ENCODE results near the gene IPCEF1. TPM values are rescaled to one million over a fixed set of nuclear protein-coding genes. Genes with fewer than 3 reads are reported as not detected.
A peak's percentile ranks its signal among the peaks of the same experiment; 100 is the strongest.

Gene IPCEF1
- total and polyA plus RNA-seq, 2 of the 8 experiments (the other 6 are each of a cell fraction or from before 2014, with no cell fraction given), result 0.41 to 0.78 TPM

DNA sequence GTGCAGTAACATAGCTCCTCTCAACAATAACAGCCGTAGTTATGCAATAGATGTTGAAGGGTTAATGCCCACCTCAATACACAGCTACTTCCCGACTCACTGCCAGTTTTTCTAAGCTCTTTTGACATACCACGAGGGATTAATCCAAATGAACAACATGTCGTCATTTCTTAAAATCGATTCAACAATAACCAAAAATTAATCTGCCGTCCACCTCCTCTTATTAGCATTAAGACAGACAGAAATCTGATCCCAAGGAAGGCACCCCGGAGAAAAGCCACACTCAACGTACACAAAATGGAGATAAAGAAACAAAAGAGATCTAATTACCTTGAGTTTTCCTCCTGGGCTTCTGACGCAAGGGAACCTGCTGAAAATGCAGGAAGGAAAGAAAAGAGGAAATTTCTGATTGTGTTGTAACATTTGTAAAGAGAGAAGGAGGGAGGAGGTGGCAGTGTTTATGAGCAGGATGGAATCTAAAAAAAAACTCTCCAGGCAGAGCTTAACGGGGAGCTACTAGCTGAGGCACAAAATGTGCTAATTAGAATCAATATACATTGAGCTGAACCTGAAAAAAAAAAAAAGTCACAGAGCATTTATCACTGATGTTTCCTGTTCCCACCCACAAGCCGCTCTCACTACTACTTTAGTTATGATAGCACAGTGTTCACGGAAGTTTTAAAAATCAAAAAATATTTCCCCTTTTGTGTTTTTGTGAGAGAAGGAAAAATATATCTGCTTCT is 109.3 kb downstream of the IPCEF1 start:
- no peak overlapping the region for H3K27ac ChIP-seq (ENCODE audit: low read depth, low read length)
- H2BK20ac ChIP-seq (ENCODE audit: low read length), result no peak overlapping the region
- H3K23me2 ChIP-seq (ENCODE audit: low read depth, low read length), result no peaks in the 10 kb centered on the region; the same call in 1 of the 2 replicates
- H2BK5ac ChIP-seq (ENCODE audit: low read depth, low read length), result no peak overlapping the region
- H3K4me1 ChIP-seq (replicated peaks in 1 of 4; ENCODE audit: control insufficient read depth in 3 of 4, insufficient read depth in 4 of 4, low read length in 3 of 4), result peaks cover 1 to 19% (median 12%) of the 10 kb centered on the region in 4 experiments; a peak in 5 of 7 replicates
- H3K9ac ChIP-seq (replicated peaks in 1 of 4; ENCODE audit: extremely low read depth in 1 of 4, low read depth in 3 of 4, low read length in 3 of 4), result no peak overlapping the region; a peak in 1 of 7 replicates
- WGBS, 2 experiments (ENCODE audit: extremely low coverage in 1 of 2, insufficient coverage in 1 of 2, insufficient read length in 1 of 2, insufficient replicate concordance in 2 of 2, low coverage in 1 of 2, low lambda C conversion rate in 2 of 2, missing lambda C conversion rate in 1 of 2), result 23% methylated on average over 12 of the region's 12 CpGs; no CpG with 5 or more reads in 1 of the 2 experiments
- no peak overlapping the region for H4K8ac ChIP-seq (ENCODE audit: extremely low read depth, insufficient read depth, low read length)
- ChIA-PET CTCF (ENCODE audit: partially characterized antibody) (interaction anchor here (0.6 to 3.6 kb wide), 3 partner anchors 8 to 97 kb away, joined by 3 to 11 read pairs (median 3); no protein-coding TSS in a partner anchor), POLR2A (ENCODE audit: partially characterized antibody) (interaction anchor here (0.6 to 0.8 kb wide), 2 partner anchors 10 to 51 kb away, joined by 3 read pairs; no protein-coding TSS in a partner anchor)
- no peak overlapping the region for H2BK12ac ChIP-seq (ENCODE audit: low read depth, low read length)
- H4K91ac ChIP-seq (replicated peaks; ENCODE audit: insufficient read length, low read length), result no peak overlapping the region
- no peak overlapping the region for H2AK5ac ChIP-seq (ENCODE audit: low read depth, low read length)
- no peak overlapping the region for H3K4ac ChIP-seq (replicated peaks; ENCODE audit: insufficient read length, low read depth, low read length)
- no peaks in the 10 kb centered on the region for H3K27me3 ChIP-seq (replicated peaks in 1 of 4; ENCODE audit: control insufficient read depth in 3 of 4, extremely low read depth in 1 of 4, insufficient read depth in 3 of 4, low read length in 3 of 4)
- peak overlapping the region; percentile 6; the same call in 1 of the 2 replicates for H3K18ac ChIP-seq (ENCODE audit: extremely low read depth, low read length)
- no peaks in the 10 kb centered on the region for H3K79me1 ChIP-seq (ENCODE audit: low read depth, low read length)
- no peak overlapping the region for H3K14ac ChIP-seq (ENCODE audit: insufficient read length)
- no peak overlapping the region for H2BK120ac ChIP-seq (replicated peaks; ENCODE audit: low read depth, low read length)
- H4K20me1 ChIP-seq (replicated peaks in 1 of 2; ENCODE audit: control insufficient read depth in 1 of 2, insufficient read depth in 2 of 2, low read length in 2 of 2), result no peaks in the 10 kb centered on the region
- peak overlapping the region in 3 of 4 experiments; percentile 11 to 48 (median 16); a peak in 4 of 8 replicates for H3K4me3 ChIP-seq (ENCODE audit: extremely low read depth in 1 of 4, insufficient read depth in 2 of 4, low read depth in 3 of 4, low read length in 4 of 4)
- no peak overlapping the region for H3K23ac ChIP-seq (ENCODE audit: insufficient read length)
- peak overlapping the region; percentile 73; the same call in 1 of the 2 replicates for H2AFZ ChIP-seq (ENCODE audit: low read length)
- no peaks in the 10 kb centered on the region for H3K36me3 ChIP-seq (ENCODE audit: control insufficient read depth in 2 of 4, insufficient read depth in 4 of 4, low read length in 3 of 4)
- H3K79me2 ChIP-seq (ENCODE audit: control insufficient read depth in 1 of 2, insufficient read depth in 2 of 2, low read length in 2 of 2), result no peaks in the 10 kb centered on the region
- DNase-seq (ENCODE audit: low read depth in 1 of 2, low spot score in 2 of 2) (no peak), FAIRE-seq (peak; percentile 7)
- peak overlapping the region; percentile 68 for H4K5ac ChIP-seq (ENCODE audit: insufficient read length, low read depth, low read length)
- H3K56ac ChIP-seq (replicated peaks; ENCODE audit: insufficient read length, low read depth, low read length), result no peak overlapping the region
- H3K4me2 ChIP-seq (ENCODE audit: insufficient read depth in 1 of 2, low read depth in 2 of 2, low read length in 2 of 2), result peak overlapping the region; percentile 60 to 62
- no peak overlapping the region for H2BK15ac ChIP-seq (ENCODE audit: low read length)
- H3K9me3 ChIP-seq (ENCODE audit: insufficient read depth in 2 of 2, low read depth in 1 of 2, low read length in 1 of 2), result no peaks in the 10 kb centered on the region
- peak; percentile 76; the same call in 1 of the 2 replicates for TF ChIP-seq CEBPB (IDR thresholded peaks at IDR 0.05; ENCODE audit: low read depth, low read length)
- no peak for TF ChIP-seq CBX8 (IDR thresholded peaks at IDR 0.05; ENCODE audit: borderline replicate concordance, low read depth, low read length)
- no peak for TF ChIP-seq RNF2 (IDR thresholded peaks at IDR 0.05; ENCODE audit: borderline replicate concordance, low read depth, low read length, missing control alignments, poor library complexity, severe bottlenecking)
- peak; percentile 34 for TF ChIP-seq ASH2L (IDR thresholded peaks at IDR 0.05; ENCODE audit: low read length)
- TF ChIP-seq HDAC2 (IDR thresholded peaks at IDR 0.05; ENCODE audit: borderline replicate concordance in 1 of 2, low read depth in 2 of 2, low read length in 2 of 2), result no peak
